ENCODE measurements around the gene CUEDC2.

The CUEDC2 gene

GRCh38 chr10:102410429-102411073, 21.8 kb downstream of the CUEDC2 start:
- peak in 2 of 3 experiments; percentile 48 to 77 for DNase-seq (ENCODE audit: low read depth in 3 of 3)

GRCh38 chr10:102409604-102410428, 22.6 kb downstream of the CUEDC2 start:
- no peak for DNase-seq (ENCODE audit: low read depth in 3 of 3)

- peak; percentile 51 to 84 (median 61) for DNase-seq (ENCODE audit: low read depth in 3 of 3)
These were observed 23.4 kb downstream of the CUEDC2 start for GRCh38 chr10:102408728-102409603.

GRCh38 chr10:102408131-102408727, 24.1 kb downstream of the CUEDC2 start:
- no peak for DNase-seq (ENCODE audit: low read depth in 3 of 3)

DNA sequence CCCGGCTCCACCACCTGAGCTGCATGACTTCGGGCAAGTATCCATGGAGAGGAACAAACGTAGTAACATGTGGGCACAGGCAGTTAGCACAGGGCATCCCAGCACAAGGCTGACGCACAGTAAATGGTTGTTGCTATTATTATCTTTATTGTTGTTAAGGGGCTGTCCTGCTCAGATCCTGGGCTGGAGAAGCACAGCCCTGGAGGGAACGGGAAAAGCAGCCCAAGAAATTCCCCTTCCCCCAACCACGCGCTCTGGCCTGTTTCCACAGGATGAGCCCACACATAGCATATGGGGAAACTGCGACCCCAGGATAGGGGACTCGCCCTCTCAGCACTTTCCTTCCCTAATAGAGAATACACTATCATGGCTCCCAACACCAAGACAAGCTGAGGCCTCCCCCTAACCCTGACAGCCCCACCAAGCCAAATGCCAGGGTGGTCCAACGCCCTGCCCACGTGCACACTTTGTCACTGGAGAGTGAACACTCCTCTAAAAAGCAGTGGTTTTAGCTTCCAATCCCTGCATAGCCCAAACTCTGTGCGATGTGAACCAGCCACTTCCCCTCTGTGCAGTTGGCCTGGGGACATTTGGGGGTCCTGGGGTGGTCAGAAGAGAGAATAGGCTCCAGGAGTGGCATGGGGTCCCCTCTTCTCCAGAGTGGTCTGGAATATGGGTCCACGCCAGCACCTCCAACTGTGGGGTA, 24.8 kb downstream of the CUEDC2 start:
- DNase-seq (ENCODE audit: low read depth in 3 of 3), result no peak

GRCh38 chr10:102406815-102407214, 25.6 kb downstream of the CUEDC2 start:
- DNase-seq (ENCODE audit: low read depth in 3 of 3), result no peak

- no peak for DNase-seq (ENCODE audit: low read depth in 3 of 3)
These were observed 26.7 kb downstream of the CUEDC2 start for GRCh38 chr10:102405632-102406031.

DNA sequence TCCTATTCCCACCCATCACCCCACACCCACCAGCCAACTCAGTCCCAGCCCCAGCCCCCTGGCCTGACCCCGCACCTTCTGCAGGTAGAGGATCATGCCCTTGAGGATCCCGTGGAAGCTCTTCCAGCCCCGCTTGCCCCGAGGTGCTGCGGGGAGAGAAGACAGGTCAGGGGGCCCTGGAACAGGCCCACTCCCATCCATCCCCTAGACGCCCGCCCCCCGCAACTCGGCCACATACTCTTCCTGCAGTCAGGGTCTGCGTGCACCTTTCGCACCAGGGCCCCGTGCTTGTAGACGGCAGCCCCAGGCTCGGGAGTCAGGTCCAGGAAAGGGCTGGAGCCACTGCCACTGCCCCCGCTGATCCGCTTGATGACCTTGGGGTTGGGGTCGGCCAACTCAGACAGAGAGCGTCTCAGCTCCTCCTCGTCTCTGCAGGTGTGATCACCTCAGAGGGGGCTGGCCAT, 27.2 kb downstream of the CUEDC2 start:
- no peak for DNase-seq (ENCODE audit: low read depth in 3 of 3)

DNA sequence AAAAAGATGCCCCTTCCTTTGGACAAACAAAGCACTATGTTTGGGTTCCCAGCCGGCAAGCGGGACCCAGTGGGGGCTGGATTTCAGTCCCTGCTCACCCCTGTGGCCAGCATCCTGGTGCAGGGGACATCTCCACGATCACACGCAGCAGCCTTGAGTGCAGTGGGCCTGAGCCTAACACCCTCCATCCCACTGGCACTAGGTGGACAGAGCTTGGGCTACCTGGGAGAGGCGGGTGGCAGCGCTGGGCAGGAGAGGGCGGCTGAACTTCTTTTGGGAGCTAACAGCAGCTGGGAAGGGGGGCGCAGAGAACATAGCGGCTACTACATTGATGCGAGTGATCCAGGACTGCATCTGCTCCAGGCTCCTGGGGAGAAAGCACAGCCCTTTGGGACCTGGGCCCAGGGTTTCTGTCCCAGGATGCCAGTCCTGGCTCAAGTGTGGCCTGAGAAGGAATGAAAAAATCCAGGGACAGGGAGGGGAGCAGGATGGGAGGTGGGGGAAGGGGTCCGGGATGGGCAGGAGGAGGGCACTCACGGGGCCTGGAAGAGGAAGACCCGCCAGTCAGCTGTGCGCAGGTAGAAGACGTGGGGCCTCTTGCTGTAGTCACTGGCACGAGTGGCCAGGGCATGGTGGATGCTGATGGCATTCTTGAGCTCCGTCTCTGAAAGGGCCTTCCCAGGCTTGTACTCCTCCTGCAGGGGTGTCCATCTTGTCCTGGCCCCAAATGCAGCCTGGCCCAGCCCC, 27.8 kb downstream of the CUEDC2 start:
- DNase-seq (ENCODE audit: low read depth in 3 of 3), result no peak

DNA sequence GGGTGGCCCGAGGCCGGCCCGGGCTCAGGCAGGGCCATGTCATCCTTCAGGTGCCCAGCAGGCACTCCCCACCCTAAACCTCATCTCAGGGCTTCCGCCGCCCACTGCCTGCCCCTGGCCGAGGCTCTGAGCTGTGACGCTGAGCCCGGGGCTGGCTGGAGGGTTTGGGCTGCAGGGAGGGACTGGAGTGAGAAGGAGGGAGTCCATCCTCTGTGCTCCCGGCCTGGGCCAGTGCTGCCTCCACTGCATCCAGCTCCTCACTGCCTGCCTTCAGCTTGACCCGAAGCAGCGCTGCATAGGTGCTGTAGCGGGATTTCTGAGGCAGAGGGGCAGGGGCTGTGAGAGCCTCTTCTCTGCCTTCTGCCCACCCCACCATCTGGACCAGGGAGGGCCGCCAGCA, 29.3 kb downstream of the CUEDC2 start:
- no peak for DNase-seq (ENCODE audit: low read depth in 3 of 3)

DNA sequence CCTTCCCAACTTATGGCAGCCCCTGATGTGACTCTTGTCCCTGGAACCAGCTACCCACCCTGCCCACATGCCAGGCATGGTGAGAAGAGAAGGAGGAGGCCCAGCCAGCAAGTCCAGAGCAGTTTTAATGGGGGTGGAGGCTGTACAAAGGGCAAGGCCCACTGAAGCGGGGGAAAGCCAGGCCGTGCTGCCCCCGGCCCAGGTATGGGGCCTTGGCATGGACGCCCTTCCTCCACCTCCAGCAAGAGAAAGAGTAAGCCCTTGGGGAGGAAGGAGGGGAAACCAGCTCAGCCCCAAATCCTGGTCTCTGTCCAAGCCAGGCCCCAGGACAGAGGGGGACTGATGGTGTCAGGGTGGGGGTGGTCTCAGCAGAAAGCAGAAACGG, 29.9 kb downstream of the CUEDC2 start:
- no peak for DNase-seq (ENCODE audit: low read depth in 3 of 3)

GRCh38 chr10:102401735-102402511, 30.5 kb downstream of the CUEDC2 start:
- no peak for DNase-seq (ENCODE audit: low read depth in 3 of 3)

- DNase-seq (ENCODE audit: low read depth in 3 of 3), result no peak
These were observed 31.1 kb downstream of the CUEDC2 start for GRCh38 chr10:102401342-102401654.

- no peak for DNase-seq (ENCODE audit: low read depth in 3 of 3)
These were observed 31.6 kb downstream of the CUEDC2 start for GRCh38 chr10:102400598-102401341.

- no peak for DNase-seq (ENCODE audit: low read depth in 3 of 3)
These were observed 32.3 kb downstream of the CUEDC2 start for GRCh38 chr10:102400076-102400475.

- DNase-seq (ENCODE audit: low read depth in 3 of 3), result peak; percentile 74 to 88 (median 77)
These were observed 33.0 kb downstream of the CUEDC2 start for GRCh38 chr10:102399217-102400021.

- DNase-seq (ENCODE audit: low read depth in 3 of 3), result no peak
These were observed 34.0 kb downstream of the CUEDC2 start for GRCh38 chr10:102398172-102399020.
